Keratinocyte (primary cell): Measurements from ENCODE around the gene C8B. TPM values are rescaled to one million over a fixed set of nuclear protein-coding genes. Genes with fewer than 3 reads are reported as not detected.

ENCODE experiments used
- DNase-seq: peaks from one replicate; pipeline ENCODE4 v3.0.0-alpha.2; 2011; ENCODE audit warnings: low read depth, missing footprints, low spot score
- FAIRE-seq: peaks from 2 replicates; lab custom pipeline; 2011; peaks lifted over from hg19 to GRCh38; lab: Jason Lieb, UNC
- H2AFZ ChIP-seq: 2 replicates; pipeline ENCODE4 v1.6.0; 2012; ENCODE audit warnings: low read length, control low read depth, inconsistent platforms; ENCODE audit not compliant: control insufficient read depth
- H3K27ac ChIP-seq: 2 replicates; pipeline ENCODE4 v1.5.1; 2011; ENCODE audit warnings: low read length; ENCODE audit not compliant: control insufficient read depth, insufficient read depth
- H3K27me3 ChIP-seq: 3 replicates; pipeline ENCODE4 v1.6.0; 2011; ENCODE audit warnings: low read length; ENCODE audit not compliant: control insufficient read depth, insufficient read depth; ENCODE audit errors: extremely low read depth
- H3K36me3 ChIP-seq, 2 experiments: 2 replicates in 1 of 2; 3 replicates in 1 of 2; pipeline ENCODE4 v1.5.1; 2011; ENCODE audit warnings: low read length in 2 of 2, mild to moderate bottlenecking in 1 of 2; ENCODE audit not compliant: control insufficient read depth in 2 of 2, insufficient read depth in 2 of 2; ENCODE audit errors: extremely low read depth in 1 of 2
- H3K4me1 ChIP-seq: 3 replicates; pipeline ENCODE4 v1.5.1; 2011; ENCODE audit warnings: low read length; ENCODE audit not compliant: control insufficient read depth, insufficient read depth; ENCODE audit errors: extremely low read depth
- H3K4me2 ChIP-seq: 3 replicates; pipeline ENCODE4 v1.6.0; 2011; ENCODE audit warnings: low read depth, low read length; ENCODE audit not compliant: control insufficient read depth, insufficient read depth; ENCODE audit errors: extremely low read depth
- H3K4me3 ChIP-seq, 3 experiments: fragments of 200-600 bp in 1 of 3; sonication (generic) in 1 of 3; 2 replicates in 2 of 3; 3 replicates in 1 of 3; pipeline ENCODE4 v1.5.1; 2011 to 2016; ENCODE audit warnings: low read length in 3 of 3, mild to moderate bottlenecking in 3 of 3, control low read depth in 2 of 3, inconsistent platforms in 1 of 3, low read depth in 1 of 3, mixed read lengths in 1 of 3, mixed run types in 1 of 3, moderate library complexity in 1 of 3; ENCODE audit not compliant: control insufficient read depth in 2 of 3, insufficient read depth in 2 of 3; ENCODE audit errors: extremely low read depth in 1 of 3
- H3K79me2 ChIP-seq: 2 replicates; pipeline ENCODE4 v1.6.0; 2012; ENCODE audit warnings: low read length; ENCODE audit not compliant: control insufficient read depth, insufficient read depth
- H3K9ac ChIP-seq: 3 replicates; pipeline ENCODE4 v1.6.0; 2011; ENCODE audit warnings: low read length; ENCODE audit not compliant: control insufficient read depth, insufficient read depth; ENCODE audit errors: extremely low read depth
- H3K9me1 ChIP-seq: 3 replicates; pipeline ENCODE4 v1.6.0; 2011; ENCODE audit warnings: low read length; ENCODE audit not compliant: control insufficient read depth, insufficient read depth; ENCODE audit errors: extremely low read depth
- H3K9me3 ChIP-seq: 2 replicates; pipeline ENCODE4 v1.5.1; 2012; ENCODE audit warnings: low read depth, low read length; ENCODE audit not compliant: control insufficient read depth
- H4K20me1 ChIP-seq: 3 replicates; pipeline ENCODE4 v1.6.0; 2011; ENCODE audit warnings: low read length; ENCODE audit not compliant: control insufficient read depth, insufficient read depth; ENCODE audit errors: extremely low read depth
- EZH2 ChIP-seq: IDR thresholded peaks from one replicate; pipeline ENCODE4 v1.6.1; 2012; ENCODE audit warnings: inconsistent platforms, mild to moderate bottlenecking, low read length, moderate library complexity
- dilution Hi-C: fragments of 300-500 bp; cut with MboI; formaldehyde crosslinking; loops from one replicate; pipeline ENCODE4 v1.7.0; 2020; ENCODE audit warnings: low sequenced_read_pairs; ENCODE audit not compliant: extremely low pct_ligation_motif_present
- polyA plus RNA-seq, 5 experiments: library from polyadenylated mRNA; depleted of rRNA in 3 of 5; stranded (reverse) in 3 of 5; stranded (forward) in 1 of 5; unstranded in 1 of 5; fragments of >200 nt; gene quantifications; 1 replicate in 1 of 5; 2 replicates in 3 of 5; 3 replicates in 1 of 5; pipeline versions ENCODE4 v1.2.1 to v1.2.3, GENCODE V29; 2011 to 2012; ENCODE audit warnings: missing spikeins in 2 of 5, low read depth in 1 of 5, low replicate concordance in 1 of 5
- TF ChIP-seq, protein P1 (sequence below), 3 experiments: IDR thresholded peaks in 1 of 3; conservative IDR thresholded peaks in 1 of 3; optimal IDR thresholded peaks in 1 of 3; 2 replicates in 2 of 3; 3 replicates in 1 of 3; pipeline versions ENCODE3 to v1.5.1; 2011; ENCODE audit warnings: low read length in 3 of 3, mild to moderate bottlenecking in 3 of 3, moderate library complexity in 2 of 3, control low read depth in 1 of 3, inconsistent platforms in 1 of 3; ENCODE audit not compliant: insufficient read depth in 2 of 3; ENCODE audit errors: extremely low read depth in 1 of 3

Gene C8B
- polyA plus RNA-seq, 1 donor (not counting 4 experiments of a cell fraction or from before 2014, with no cell fraction given) = 0.04 TPM

DNA sequence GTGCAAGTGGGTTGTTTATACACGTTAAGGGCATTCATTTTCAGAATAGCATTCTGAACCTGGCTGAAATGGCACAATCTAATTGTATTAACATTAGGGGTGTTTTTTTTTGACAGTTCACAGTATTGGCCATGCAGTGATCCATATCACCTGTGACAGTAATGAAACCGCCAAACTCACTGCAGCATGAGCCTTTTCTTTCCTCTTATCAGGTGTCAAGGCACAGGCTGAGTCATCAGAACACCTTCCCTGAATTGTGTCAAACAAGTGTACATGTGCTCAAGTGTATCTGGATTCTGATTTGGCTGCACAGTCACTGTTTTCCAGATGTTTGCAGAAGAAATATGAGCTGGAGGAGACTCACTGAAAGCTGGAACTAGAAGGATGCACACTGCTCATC, 47.7 kb upstream of the C8B start:
- TF ChIP-seq, protein P1, sequence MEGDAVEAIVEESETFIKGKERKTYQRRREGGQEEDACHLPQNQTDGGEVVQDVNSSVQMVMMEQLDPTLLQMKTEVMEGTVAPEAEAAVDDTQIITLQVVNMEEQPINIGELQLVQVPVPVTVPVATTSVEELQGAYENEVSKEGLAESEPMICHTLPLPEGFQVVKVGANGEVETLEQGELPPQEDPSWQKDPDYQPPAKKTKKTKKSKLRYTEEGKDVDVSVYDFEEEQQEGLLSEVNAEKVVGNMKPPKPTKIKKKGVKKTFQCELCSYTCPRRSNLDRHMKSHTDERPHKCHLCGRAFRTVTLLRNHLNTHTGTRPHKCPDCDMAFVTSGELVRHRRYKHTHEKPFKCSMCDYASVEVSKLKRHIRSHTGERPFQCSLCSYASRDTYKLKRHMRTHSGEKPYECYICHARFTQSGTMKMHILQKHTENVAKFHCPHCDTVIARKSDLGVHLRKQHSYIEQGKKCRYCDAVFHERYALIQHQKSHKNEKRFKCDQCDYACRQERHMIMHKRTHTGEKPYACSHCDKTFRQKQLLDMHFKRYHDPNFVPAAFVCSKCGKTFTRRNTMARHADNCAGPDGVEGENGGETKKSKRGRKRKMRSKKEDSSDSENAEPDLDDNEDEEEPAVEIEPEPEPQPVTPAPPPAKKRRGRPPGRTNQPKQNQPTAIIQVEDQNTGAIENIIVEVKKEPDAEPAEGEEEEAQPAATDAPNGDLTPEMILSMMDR (optimal IDR thresholded peaks at IDR 0.05 in 1 of 3, IDR thresholded peaks at IDR 0.05 in 1 of 3, conservative IDR thresholded peaks at IDR 0.05 in 1 of 3; ENCODE audit: extremely low read depth in 1 of 3, insufficient read depth in 2 of 3, low read length in 3 of 3) = no peak
- H3K9me1 ChIP-seq = no peaks in the 10 kb centered on the region
- H3K79me2 ChIP-seq = no peaks in the 10 kb centered on the region
- FAIRE-seq (no peak), DNase-seq (no peak)
- H3K4me1 ChIP-seq = no peaks in the 10 kb centered on the region
- no peak overlapping the region for H3K9ac ChIP-seq
- H3K27me3 ChIP-seq = no peaks in the 10 kb centered on the region
- H3K9me3 ChIP-seq = no peaks in the 10 kb centered on the region
- no peaks in the 10 kb centered on the region for H4K20me1 ChIP-seq
- dilution Hi-C loops = no loop called here
- no peak overlapping the region for H2AFZ ChIP-seq
- H3K4me2 ChIP-seq = no peak overlapping the region
- H3K36me3 ChIP-seq = no peaks in the 10 kb centered on the region
- no peak overlapping the region for H3K4me3 ChIP-seq
- no peak overlapping the region for H3K27ac ChIP-seq

GRCh38 chr1:57012315-57012714, 46.5 kb upstream of the C8B start:
- Histone ChIP-seq H3K4me3 (no peak overlapping the region), H3K79me2 (no peaks in the 10 kb centered on the region), H3K27ac (no peak overlapping the region), H3K4me1 (no peaks in the 10 kb centered on the region), H3K27me3 (no peaks in the 10 kb centered on the region), H4K20me1 (no peaks in the 10 kb centered on the region), H3K9ac (no peak overlapping the region), H3K9me1 (no peaks in the 10 kb centered on the region), H3K4me2 (no peak overlapping the region), H3K36me3 (no peaks in the 10 kb centered on the region), H3K9me3 (no peaks in the 10 kb centered on the region), H2AFZ (no peak overlapping the region)
- dilution Hi-C loops = no loop called here
- DNase-seq (no peak), FAIRE-seq (no peak)
- no peak for TF ChIP-seq EZH2
- TF ChIP-seq, protein P1 (optimal IDR thresholded peaks at IDR 0.05 in 1 of 3, IDR thresholded peaks at IDR 0.05 in 1 of 3, conservative IDR thresholded peaks at IDR 0.05 in 1 of 3; ENCODE audit: extremely low read depth in 1 of 3, insufficient read depth in 2 of 3, low read length in 3 of 3) = no peak
